ENCODE data around the gene DENND1A.

GRCh38 chr9:123456011-123456410, 473.9 kb downstream of the DENND1A start:
- no peak for TF ChIP-seq POLR2A (IDR thresholded peaks at IDR 0.05; ENCODE audit: low read length)
- no peak for TF ChIP-seq GATA1 (IDR thresholded peaks at IDR 0.05; ENCODE audit: low read depth, low read length)
